NCI-H1105 treated with DMSO at 0.1 percent for 48 hours (cell line): ENCODE data around the gene OR8G5.

Experiments used
- DNase-seq: peaks from one replicate; lab custom pipeline; 2025; lab: John Stamatoyannopoulos, UW

The OR8G5 gene

GRCh38 chr11:124294687-124295086, 38.5 kb downstream of the OR8G5 start:
- DNase-seq = no peak

- DNase-seq = no peak
Observed at GRCh38 chr11:124296016-124296415, 39.8 kb downstream of the OR8G5 start.

- DNase-seq = no peak
Observed at GRCh38 chr11:124297921-124298320, 41.7 kb downstream of the OR8G5 start.

GRCh38 chr11:124301548-124301947, 45.4 kb downstream of the OR8G5 start:
- DNase-seq = no peak

- no peak for DNase-seq
Observed at GRCh38 chr11:124302347-124303125, 46.4 kb downstream of the OR8G5 start.

- no peak for DNase-seq
Observed at GRCh38 chr11:124307093-124307492, 50.9 kb downstream of the OR8G5 start.

- DNase-seq = no peak
Observed at GRCh38 chr11:124310721-124311120, 54.5 kb downstream of the OR8G5 start.

GRCh38 chr11:124311269-124311668, 55.1 kb downstream of the OR8G5 start:
- DNase-seq = no peak

- no peak for DNase-seq
Observed at GRCh38 chr11:124311670-124312069, 55.5 kb downstream of the OR8G5 start.

GRCh38 chr11:124313131-124313530, 57.0 kb downstream of the OR8G5 start:
- DNase-seq = no peak

- DNase-seq = no peak
Observed at GRCh38 chr11:124313849-124314248, 57.7 kb downstream of the OR8G5 start, which contains the start of gene OR8D1. OR8D1 (minus strand) TSS chr11:124313949; CDS start chr11:124310766, 3,183 bp downstream.

DNA sequence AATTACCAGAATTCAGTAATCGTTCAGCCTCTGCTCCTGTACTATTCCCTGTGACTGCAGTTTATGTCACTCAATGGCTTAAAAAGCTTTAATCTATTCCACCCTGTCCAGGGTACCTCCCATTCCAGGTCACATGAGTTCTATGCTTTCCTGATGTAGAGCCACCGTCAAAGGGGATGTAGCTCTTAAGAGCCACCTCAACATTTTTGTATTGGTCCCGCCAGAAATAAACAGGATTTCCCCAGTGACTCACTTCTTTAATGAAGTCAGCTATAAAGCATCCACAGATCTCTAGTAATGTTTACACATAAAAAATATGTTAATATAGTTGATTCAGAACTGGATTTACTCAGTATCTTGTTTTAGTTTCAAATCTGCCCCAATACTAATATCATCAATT, 58.9 kb downstream of the OR8G5 start:
- DNase-seq = no peak
